ENCODE measurements around the gene HNRNPK.
A peak's percentile ranks its signal among the peaks of the same experiment; 100 is the strongest.
"Not testable (repeated sequence)": the region's sequence is repeated elsewhere in the genome, so short reads cannot be mapped to it uniquely, and the experiment has no call there.

The HNRNPK gene

DNA sequence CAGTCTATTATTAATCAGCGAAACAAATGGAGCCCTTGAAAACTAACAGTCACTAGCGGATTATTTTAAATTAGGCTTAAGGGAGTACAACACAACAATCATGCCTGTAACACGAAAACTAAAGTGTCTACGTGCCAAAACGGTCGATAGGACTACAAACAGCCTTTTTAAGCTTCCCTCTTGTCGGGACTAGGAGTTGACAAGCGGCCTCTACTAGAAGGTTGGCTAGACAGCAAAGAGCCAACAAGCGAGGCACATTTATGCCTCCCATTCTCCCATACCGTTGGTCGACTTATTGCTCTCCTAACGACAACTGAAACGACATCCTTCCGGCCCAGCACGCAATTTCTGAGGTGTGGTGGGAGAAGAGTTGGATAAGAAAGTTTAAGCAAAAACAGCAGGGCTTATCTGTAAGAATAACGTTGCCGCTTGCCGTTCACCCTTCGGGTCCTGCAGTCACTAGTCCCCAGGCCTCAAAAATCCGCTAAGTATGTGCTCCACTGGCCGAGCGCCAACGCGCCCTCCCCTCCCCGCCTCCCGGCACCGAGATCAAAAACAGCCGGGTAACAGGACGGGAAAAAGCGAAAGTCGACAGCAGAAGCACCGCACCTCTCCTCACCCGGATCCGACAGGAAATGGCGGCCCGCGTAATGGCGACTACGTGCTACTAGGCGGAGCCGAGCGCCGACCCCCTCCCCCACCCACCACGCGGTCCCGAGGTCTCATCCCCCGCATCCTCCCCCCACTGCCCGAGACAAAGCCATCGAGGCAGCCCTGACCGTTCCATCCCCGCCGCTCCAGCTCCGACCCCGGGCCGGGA, 813 bp downstream of the HNRNPK start:
- peak overlapping the region; percentile 99 for H3K4me3 ChIP-seq (ENCODE audit: low read depth, low read length)
- peak; percentile 58 for DNase-seq (ENCODE audit: low read depth)

DNA sequence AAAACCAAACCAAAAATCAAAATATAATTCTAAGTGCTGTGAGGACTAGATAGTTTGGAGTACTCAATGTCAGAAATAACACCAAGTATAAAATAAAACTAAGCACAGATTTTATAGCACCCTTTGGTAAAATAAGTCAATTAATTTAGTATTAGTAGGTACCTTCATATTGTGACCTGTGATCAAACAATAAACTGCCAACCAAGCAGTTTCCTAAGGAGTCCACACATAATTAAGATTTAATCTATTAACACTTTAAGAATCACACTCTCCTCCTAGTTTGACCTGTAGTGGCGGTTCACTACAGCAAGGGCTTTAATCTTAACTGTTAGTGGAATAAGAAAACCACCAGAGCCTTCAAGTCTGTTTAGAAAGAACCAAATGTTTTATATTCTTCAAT, 2.8 kb downstream of the HNRNPK start:
- no peak for DNase-seq (ENCODE audit: low read depth)
- peak overlapping the region; percentile 99 for H3K4me3 ChIP-seq (ENCODE audit: low read depth, low read length)

DNA sequence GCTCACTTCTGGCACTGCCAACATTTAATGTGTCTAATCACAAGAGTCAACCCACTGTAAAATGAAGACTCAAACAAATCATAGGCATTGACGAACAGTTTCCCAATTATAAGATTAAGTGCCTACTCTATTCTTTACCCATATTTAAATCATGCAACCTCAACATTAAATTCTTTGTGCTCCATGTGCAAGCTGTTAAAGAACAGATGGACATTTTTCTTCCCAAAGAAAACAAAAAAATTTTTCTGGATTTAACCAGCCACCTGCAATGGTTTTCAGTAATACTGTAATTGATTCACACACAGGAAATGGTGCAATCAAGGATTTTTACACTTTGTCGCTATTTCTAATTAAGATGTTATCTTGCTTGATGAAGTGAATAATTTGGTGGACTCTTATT, 3.6 kb downstream of the HNRNPK start:
- no peak overlapping the region for H3K4me3 ChIP-seq (ENCODE audit: low read depth, low read length)
- DNase-seq (ENCODE audit: low read depth), result no peak

GRCh38 chr9:83975300-83975699, 4.7 kb downstream of the HNRNPK start:
- no peak overlapping the region for H3K4me3 ChIP-seq (ENCODE audit: low read depth, low read length)
- no peak for DNase-seq (ENCODE audit: low read depth)

DNA sequence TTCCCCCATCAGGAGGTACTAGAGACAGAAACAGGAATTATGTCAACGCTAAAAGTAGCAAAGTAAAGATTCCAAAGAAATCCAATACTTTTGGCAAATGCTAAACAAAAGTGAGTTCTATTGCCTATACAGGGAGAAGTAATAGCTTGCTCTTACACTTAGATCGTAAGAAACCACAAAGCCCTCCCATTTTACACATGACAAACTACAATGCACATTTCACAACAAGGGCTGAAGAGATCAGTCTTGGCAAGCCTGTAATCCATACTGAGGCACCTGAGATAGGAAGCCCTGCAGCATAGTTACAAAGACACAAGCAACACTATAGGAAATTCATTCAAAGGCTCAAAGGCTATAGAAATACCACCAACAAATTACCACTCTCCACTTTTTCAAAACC, 7.7 kb downstream of the HNRNPK start:
- no peak for DNase-seq (ENCODE audit: low read depth)
- no peak overlapping the region for H3K4me3 ChIP-seq (ENCODE audit: low read depth, low read length)

- H3K4me3 ChIP-seq (ENCODE audit: low read depth, low read length), result no peak overlapping the region
- DNase-seq (ENCODE audit: low read depth), result no peak
These were observed 8.5 kb downstream of the HNRNPK start for GRCh38 chr9:83971485-83971884.

DNA sequence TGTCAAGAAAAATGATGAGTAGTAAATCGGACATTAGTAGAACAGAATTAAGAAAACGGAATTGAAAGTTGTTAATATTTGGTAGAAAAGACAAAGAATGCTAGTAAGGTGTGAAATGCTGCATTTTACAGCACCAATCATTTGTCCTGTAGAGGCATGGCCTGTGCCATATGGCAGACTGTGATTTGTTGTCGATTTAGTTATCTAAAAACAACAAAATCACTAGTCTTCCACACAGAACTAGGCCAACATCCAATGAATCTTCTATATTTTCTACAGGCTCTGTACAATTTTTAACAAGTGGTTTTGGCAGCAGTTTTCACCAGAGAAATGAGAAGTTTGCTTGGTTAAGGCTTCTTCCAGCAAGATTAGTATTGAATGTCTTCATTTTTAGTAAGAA, 10.4 kb downstream of the HNRNPK start:
- no peak overlapping the region for H3K4me3 ChIP-seq (ENCODE audit: low read depth, low read length)
- no peak for DNase-seq (ENCODE audit: low read depth)

DNA sequence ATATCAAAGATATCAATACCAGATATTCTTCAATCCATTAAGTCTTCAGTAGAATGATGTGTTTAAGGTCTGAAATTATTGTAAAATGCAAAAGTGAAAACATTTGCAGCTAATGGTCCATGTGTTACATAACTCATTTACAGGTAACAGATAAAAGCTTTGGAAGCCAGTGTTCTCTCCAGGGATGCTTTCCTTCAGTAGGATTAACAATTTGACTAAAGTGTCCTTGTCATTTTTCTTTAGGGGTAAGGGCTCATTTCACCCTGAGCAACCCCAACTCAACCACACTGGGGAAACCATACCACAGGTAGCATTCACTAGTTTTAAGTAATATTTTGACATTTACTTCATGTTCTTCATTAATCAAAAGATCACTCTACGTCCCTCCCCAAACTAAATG, 12.9 kb downstream of the HNRNPK start:
- no peak for DNase-seq (ENCODE audit: low read depth)
- no peak overlapping the region for H3K4me3 ChIP-seq (ENCODE audit: low read depth, low read length)

- H3K4me3 ChIP-seq (ENCODE audit: low read depth, low read length), result no peak overlapping the region
- DNase-seq (ENCODE audit: low read depth), result no peak
These were observed 13.8 kb downstream of the HNRNPK start for GRCh38 chr9:83966209-83966582.

DNA sequence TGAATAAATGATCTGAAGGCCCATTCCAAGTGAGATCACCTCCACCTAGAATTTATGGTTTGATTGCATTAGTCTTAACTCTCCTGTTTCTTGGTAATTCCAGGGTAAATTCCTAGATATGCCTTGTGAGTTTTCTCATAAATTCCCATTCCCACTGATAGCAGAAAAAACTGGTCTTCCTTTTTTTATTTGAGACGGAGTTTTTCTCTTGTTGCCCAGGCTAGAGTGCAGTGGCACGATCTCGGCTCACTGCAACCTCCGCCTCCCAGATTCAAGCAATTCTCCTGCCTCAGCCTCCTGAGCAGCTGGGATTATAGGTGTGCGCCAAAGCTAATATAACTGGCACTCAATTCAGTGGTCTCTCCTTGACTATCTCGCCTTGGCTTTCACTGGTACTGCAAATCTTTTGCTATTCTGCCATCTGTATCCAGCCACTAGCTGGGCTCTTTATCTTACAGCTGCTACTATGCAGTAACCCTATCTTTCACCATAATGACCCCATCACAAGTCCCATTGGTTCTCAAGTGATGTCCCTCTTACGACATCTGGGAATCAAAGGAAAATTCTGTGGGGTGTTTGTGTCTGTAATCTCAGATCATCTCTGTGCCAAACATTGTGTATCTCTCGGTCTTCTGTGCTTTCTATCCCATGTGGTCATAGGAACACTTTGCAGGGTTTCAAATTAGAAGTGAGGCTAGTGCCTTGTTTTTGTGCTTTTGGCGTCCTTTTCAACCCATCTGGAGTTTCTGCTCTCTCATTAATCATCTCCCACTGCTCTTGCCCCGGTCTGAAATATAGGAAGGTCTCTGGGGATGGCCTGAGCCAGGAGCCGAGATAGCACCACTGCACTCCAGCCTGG, 14.4 kb downstream of the HNRNPK start:
- DNase-seq (ENCODE audit: low read depth), result no peak
- no peak overlapping the region for H3K4me3 ChIP-seq (ENCODE audit: low read depth, low read length)

DNA sequence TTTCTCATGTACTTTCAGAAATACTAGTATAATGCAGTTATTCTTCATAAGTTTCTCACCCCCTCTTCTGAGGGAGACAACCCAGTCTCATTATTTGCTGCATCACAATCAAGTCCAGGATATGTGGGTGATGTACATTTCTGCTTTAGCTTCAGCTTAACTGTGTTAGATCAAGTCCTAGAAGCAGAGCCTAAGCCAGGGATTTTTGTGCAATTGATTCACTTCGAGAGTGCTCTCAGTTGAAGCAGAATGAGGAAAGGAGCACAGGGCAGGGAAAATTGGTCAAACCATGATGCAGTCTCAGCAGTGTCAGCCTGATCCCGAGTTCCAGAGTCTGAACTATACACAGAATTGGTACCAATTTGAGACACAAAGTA, 15.1 kb downstream of the HNRNPK start:
- H3K4me3 ChIP-seq (ENCODE audit: low read depth, low read length), result no peak overlapping the region
- DNase-seq (ENCODE audit: low read depth), result no peak

DNA sequence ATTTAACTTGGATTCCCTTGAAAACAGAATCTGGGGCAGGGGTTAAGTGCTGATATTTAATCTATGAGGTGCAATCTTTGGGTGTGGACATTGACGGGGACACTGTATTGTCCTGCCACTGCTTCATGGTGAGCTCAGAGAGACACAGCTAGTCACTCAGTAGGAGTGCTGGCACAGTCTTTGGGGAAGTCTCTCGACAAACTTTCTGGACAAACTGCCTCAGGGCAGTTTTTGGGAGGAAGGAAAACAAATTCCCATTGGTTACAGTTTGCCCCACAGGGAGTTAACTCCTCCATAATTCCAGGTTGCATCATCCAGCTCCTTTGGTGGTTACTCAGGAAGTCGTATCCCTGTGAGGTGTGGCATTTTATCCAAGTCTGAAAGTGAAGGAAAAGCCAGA, 17.9 kb downstream of the HNRNPK start:
- no peak for DNase-seq (ENCODE audit: low read depth)

DNA sequence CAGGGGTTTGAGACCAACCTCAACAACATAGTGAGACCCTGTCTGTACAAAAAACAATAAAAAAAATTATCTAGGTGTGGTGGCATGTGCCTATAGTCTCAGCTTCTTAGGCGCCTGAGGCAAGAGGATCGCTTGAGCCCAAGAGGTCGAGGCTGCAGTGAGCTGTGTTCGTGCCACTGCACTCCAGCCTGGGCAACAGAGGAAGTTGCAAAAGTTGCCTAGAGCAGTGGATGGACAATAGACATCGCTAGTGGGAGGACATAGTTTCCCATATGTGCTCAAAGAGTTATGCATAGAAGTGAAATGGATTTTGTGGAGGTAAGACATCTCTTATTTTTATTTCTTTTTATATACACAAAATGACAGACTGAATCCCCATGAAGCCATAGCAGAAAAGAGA, 19.0 kb downstream of the HNRNPK start:
- DNase-seq (ENCODE audit: low read depth), result no peak
- no peak overlapping the region for H3K4me3 ChIP-seq (ENCODE audit: low read depth, low read length)

More for the DNA sequence above, 17.9 kb downstream of the HNRNPK start:
- H3K4me3 ChIP-seq (ENCODE audit: low read depth, low read length), result no peak overlapping the region

DNA sequence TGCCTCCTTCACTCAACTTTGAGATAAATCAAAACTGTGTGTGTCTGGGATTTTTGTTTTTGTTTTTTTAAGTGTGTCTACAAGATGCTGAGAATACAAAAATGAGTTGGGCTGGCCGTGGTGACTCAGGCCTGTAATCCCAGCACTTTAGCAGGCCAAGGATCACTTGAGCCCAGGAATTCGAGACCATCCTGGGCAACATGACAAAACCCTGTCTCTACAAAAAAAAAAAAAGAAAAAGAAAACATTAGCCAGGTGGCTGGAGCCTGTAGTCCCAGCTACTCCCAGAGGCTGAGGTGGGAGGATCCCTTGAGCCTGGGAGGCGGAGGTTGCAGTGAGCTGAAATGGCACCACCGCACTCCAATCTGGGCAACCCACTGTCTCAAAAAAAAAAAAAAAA, 21.0 kb downstream of the HNRNPK start:
- peak; percentile 80 for DNase-seq (ENCODE audit: low read depth)
- H3K4me3 ChIP-seq (ENCODE audit: low read depth, low read length), result no peak overlapping the region

DNA sequence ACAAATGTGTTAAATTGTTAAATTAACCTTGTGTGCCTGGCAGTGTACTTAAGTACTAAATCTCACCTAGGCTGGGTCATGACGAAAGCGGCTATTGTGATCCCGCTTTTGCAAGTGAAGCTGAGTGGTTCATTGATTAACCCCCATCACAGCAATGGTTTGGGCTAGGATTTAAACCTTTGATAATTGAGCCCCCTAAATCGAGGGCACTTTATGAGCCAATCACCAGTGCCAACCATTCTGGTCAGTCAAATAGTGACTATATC, 22.8 kb downstream of the HNRNPK start:
- no peak for DNase-seq (ENCODE audit: low read depth)
- H3K4me3 ChIP-seq (ENCODE audit: low read depth, low read length), result peak overlapping the region; percentile 55

DNA sequence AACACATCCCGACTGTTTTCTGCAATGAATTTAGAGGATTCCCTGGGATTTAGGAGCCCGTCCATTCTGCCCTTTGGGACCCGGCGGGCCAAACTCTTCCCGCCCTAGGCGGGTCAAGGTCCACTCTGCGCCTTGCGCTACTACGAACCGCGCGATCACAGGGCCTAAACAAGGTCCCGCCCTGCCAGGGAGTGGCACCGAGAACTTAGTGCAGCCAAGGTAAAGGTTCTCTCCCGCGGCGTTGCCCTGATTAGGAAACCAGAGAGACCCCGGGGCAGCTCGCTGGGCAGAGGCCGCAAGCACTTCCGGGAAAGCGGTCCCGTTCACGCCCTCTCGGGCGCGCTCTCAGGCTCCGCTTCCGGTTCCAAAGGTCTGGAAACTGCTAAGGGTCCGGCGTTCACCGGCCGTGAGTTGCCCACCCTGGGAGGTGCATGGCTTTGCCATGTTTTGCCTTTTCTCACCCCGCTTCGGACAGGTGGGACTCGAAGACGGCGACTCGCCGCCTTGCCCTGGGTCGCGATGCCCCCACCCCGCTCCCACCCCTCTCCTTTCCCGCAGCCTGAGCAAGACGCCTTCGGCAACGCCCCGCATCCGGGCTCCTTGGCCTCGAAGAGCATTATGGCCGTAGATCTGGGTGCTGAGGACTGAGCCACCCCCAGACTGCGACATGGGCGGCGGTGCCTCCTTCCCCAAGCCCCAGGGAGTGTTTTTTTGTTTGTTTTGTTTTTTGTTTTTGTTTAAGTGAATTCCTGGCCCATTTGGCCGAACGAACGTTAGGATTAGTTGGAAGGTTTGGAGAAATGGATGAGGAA, 23.4 kb downstream of the HNRNPK start:
- H3K4me3 ChIP-seq (ENCODE audit: low read depth, low read length), result peak overlapping the region; percentile 55
- DNase-seq (ENCODE audit: low read depth), result no peak

DNA sequence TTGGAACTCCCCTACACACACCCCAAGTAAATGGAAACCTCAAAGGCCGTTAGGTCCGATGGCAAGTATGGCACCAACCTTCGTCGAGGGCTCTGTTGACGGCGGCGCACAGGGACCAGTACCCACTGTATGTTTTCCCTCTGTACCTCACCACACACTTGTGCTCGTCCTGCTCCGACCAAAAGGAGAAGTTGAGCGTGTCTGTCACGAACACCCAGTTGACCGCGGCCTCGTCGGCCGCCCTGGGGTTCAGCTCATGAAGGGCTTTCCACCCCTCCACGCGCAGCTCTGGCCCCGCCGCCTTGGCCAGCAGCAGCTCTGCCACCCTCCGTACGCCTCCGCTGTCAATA, 24.0 kb downstream of the HNRNPK start:
- DNase-seq (ENCODE audit: low read depth), result no peak
- peak overlapping the region; percentile 55 for H3K4me3 ChIP-seq (ENCODE audit: low read depth, low read length)

DNA sequence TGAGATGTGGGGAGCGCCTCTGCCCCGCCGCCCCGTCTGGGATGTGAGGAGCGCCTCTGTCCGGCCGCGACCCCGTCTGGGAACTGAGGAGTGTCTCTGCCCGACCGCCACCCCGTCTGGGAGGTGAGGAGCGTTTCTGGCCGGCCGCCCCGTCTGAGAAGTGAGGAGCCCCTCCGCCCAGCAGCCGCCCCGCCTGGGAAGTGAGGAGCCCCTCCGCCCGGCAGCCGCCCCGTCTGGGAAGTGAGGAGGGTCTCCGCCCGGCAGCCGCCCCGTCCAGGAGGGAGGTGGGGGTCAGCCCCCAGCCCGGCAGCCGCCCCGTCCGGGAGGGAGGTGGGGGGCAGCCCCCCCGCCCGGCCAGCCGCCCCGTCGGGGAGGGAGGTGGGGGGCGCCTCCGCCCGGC, 31.9 kb downstream of the HNRNPK start:
- not testable (repeated sequence) for DNase-seq (ENCODE audit: low read depth); H3K4me3 ChIP-seq (ENCODE audit: low read depth, low read length)

GRCh38 chr9:83940590-83941303, 39.3 kb downstream of the HNRNPK start:
- no peak overlapping the region for H3K4me3 ChIP-seq (ENCODE audit: low read depth, low read length)
- DNase-seq (ENCODE audit: low read depth), result no peak

Data from skeletal muscle cell (primary cell).